HG03175 (cell line): ENCODE measurements around the gene CLCC1.

Experiments
- ATAC-seq: cut with Tn5 transposase; IDR thresholded peaks from one replicate; pipeline ENCODE4 v1.9.1; 2021; ENCODE audit warnings: mild to moderate bottlenecking, moderate library complexity; ENCODE audit not compliant: unreplicated experiment

CLCC1 gene

DNA sequence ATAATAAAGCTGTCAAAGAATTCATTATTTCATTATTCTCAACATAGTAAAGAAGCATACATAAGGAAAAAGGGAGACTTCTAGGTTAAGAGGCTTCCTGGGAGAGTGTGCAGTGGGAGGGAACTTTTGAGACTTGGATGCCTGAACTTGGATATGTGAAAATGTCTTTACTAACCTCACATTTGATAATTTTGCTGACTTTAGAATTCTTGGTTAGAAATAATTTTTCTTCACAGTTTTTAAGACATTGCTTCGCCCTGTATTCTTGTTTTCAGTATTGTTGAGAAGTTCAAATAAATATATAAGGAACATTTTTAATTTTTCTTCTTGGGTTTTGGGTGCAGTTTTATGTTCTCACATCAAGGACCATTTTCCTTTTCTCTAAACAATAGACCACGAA is 46.5 kb downstream of the CLCC1 start:
- ATAC-seq: no peak
